ENCODE data around the gene UBE2E1.

The UBE2E1 gene

DNA sequence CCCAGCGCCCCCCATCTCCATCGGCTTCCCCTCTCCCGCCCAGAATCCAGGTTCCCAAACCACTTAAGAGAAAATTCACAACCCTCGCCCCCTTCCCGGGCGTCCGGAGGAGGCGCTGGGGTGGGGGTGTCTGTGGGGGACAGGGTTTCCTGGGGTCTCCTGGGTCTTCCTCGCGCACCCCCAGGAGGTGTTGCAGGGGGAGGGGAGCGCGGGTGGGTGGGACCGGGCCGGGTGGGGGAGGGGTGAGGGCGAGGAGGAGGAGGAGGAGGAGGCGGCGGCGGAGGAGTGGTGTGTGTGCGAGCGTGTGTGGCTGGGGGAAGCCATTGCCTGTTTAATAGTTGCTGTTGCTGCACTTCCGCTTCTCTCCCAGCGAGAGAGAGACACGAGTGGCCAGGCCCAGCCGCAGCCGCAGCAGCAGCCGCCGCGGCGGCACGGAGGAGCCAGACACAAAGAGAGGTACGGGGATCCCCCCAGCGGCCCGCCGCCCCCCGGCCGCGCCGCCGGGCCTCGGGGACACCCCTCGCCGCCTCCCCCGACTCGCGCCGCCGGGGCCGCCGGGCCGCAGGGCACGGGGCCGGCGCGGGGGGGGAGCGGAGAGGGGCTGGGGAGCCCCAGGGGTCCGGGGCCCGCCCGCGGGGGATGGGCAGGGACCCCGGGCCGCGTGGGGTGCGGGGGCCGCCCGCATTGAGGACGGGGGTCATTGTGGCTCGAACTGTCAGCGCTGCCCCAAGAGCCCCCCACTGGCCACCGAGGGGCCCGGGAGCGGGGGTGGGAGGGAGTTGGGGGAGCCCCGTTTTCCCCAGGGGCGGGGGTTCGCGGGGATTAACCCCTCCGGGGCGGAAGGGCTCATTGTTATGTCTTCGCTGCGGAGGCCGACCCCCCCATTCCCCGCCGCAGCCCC, at the start of gene UBE2E1:
UBE2E1 (plus strand) TSS at position 323 of the 901 bp plus-strand sequence. CDS start 1,315 bp downstream, outside the sequence.
- peak within 1 kb of the TSS; percentile 98 for H3K27ac Mint-ChIP-seq (ENCODE audit: low read depth)
- DNase-seq (ENCODE audit: low spot score in 2 of 2) (peak; percentile 55 to 70), ATAC-seq (replicated peaks; ENCODE audit: extremely low read depth, poor library complexity, severe bottlenecking) (peak; percentile 90)
- H3K4me1 Mint-ChIP-seq: peaks cover 49% of the 10 kb centered on the region
- peak within 1 kb of the TSS; percentile 99 for H3K4me3 Mint-ChIP-seq
- no peaks in the 10 kb centered on the region for H3K27me3 Mint-ChIP-seq
- H3K36me3 Mint-ChIP-seq (ENCODE audit: insufficient read depth): peaks cover 14% of the 10 kb centered on the region
- no peaks in the 10 kb centered on the region for H3K9me3 Mint-ChIP-seq

- peaks cover 27% of the 10 kb centered on the region for H3K4me1 Mint-ChIP-seq
- peaks cover 2% of the 10 kb centered on the region for H3K36me3 Mint-ChIP-seq (ENCODE audit: insufficient read depth)
- no peaks in the 10 kb centered on the region for H3K9me3 Mint-ChIP-seq
- DNase-seq (ENCODE audit: low spot score in 2 of 2): no peak
- ATAC-seq (replicated peaks; ENCODE audit: extremely low read depth, poor library complexity, severe bottlenecking): no peak
- no peak overlapping the region for H3K4me3 Mint-ChIP-seq
- H3K27me3 Mint-ChIP-seq: no peaks in the 10 kb centered on the region
- H3K27ac Mint-ChIP-seq (ENCODE audit: low read depth): no peak overlapping the region
These were observed 49.4 kb upstream of the UBE2E1 start for GRCh38 chr3:23756206-23756840.

DNA sequence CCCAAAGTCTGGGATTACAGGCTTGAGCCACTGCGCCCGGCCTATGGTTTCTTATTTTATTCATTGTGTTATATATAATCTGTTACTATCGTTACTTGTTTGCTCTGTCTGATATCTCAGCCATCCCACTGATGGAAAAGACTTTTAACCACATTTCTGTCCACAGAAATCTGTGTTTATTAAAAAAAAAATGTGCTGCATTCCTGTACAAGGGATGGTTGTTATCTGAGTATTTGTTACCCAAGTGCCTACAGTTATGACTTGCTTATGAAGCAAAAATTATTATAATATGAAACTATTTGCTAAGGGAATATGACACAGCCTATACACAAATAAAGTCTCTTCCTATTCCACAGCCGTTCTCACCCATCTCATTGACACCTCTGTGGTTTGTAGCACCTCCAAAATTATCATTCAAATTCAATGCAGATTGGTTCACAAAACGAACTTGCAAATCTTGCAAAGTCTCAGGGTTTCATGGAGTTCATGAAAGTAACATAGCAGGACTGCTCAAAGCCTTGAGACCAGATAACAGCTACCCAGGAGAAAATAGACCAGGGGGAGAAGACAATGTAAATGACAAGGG, 47.4 kb upstream of the UBE2E1 start:
- H3K9me3 Mint-ChIP-seq: no peaks in the 10 kb centered on the region
- no peak overlapping the region for H3K4me3 Mint-ChIP-seq
- no peak overlapping the region for H3K27ac Mint-ChIP-seq (ENCODE audit: low read depth)
- H3K36me3 Mint-ChIP-seq (ENCODE audit: insufficient read depth): peaks cover 2% of the 10 kb centered on the region
- H3K4me1 Mint-ChIP-seq: peaks cover 43% of the 10 kb centered on the region
- DNase-seq (ENCODE audit: low spot score in 2 of 2) (no peak), ATAC-seq (replicated peaks; ENCODE audit: extremely low read depth, poor library complexity, severe bottlenecking) (peak; percentile 67)
- H3K27me3 Mint-ChIP-seq: no peaks in the 10 kb centered on the region

DNA sequence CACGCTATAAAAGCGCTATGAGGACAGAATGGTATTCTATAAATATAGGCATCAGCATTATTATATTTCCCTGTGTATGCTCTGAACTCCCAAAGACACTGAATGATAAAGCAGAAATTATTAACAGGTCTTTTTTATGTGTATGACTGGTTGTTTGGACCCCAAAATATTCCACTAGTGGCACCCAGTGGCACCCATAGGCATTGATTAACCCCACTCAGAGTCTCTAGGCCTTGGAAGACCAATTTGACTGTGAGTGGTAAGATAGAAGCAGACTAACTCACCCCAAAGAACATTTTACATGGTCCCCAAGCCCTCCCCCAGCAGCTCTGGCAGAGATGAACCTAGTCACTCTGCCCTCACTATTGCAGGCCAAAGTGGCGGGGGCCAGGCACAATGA, 45.4 kb upstream of the UBE2E1 start:
- DNase-seq (ENCODE audit: low spot score in 2 of 2) (no peak), ATAC-seq (replicated peaks; ENCODE audit: extremely low read depth, poor library complexity, severe bottlenecking) (no peak)
- Mint-ChIP-seq H3K4me3 (peak overlapping the region; percentile 44), H3K27me3 (no peaks in the 10 kb centered on the region), H3K9me3 (no peaks in the 10 kb centered on the region), H3K4me1 (peaks cover 43% of the 10 kb centered on the region), H3K27ac (ENCODE audit: low read depth) (no peak overlapping the region), H3K36me3 (ENCODE audit: insufficient read depth) (peaks cover 4% of the 10 kb centered on the region)

DNA sequence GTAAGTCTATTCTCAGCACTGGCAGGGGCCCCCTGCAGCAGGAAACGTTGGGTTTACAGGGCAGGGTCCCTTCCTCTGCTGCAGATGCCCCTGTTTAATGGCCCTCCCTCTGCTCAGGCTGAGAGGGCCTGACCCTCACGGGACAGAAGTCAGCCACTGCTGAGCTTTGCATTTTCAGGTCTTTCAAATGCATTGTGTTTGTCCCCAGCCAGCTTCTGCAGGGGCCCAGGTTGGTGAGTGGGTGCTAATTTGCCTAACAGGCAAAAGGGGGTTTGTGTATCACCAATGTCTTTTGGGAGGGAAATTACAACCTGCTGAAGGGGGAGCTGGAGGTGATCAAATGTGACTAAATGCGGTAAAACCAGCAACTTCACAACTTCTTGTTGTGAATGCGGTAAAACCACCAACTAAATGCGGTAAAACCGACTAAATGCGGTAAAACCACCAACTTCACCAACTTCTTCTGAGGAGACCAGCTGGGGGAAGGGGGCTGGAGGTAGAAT, 44.8 kb upstream of the UBE2E1 start:
- Mint-ChIP-seq H3K4me1 (peaks cover 43% of the 10 kb centered on the region), H3K9me3 (no peaks in the 10 kb centered on the region), H3K27me3 (no peaks in the 10 kb centered on the region), H3K36me3 (ENCODE audit: insufficient read depth) (peaks cover 4% of the 10 kb centered on the region), H3K27ac (ENCODE audit: low read depth) (peak overlapping the region; percentile 77), H3K4me3 (peak overlapping the region; percentile 44)
- ATAC-seq (replicated peaks; ENCODE audit: extremely low read depth, poor library complexity, severe bottlenecking): no peak
- DNase-seq (ENCODE audit: low spot score in 2 of 2): no peak

DNA sequence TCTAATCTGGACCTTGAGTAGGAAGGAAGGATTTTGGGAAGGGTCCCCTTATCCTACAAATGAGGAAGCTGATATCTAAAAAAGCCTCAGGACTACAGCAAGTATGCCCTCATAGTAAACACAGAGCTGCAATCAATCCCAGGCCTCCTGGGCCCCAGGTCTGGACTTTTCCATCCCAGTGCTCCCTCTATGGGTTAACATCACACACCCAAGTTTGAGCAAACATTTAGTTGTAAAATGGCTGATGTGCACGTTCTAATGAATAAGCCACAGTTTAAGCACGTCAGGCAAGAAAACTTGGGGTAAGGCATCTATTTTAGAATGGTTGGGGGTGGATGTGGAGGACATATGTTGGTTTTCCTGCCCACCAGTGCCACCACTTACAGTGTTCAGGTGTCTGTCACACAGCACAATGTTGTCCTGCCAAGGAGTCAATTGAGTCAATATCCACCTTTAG, 44.3 kb upstream of the UBE2E1 start:
- no peaks in the 10 kb centered on the region for H3K27me3 Mint-ChIP-seq
- ATAC-seq (replicated peaks; ENCODE audit: extremely low read depth, poor library complexity, severe bottlenecking): no peak

GRCh38 chr3:23762214-23762613, 43.5 kb upstream of the UBE2E1 start:
- peak overlapping the region; percentile 77 for H3K27ac Mint-ChIP-seq (ENCODE audit: low read depth)
- H3K36me3 Mint-ChIP-seq (ENCODE audit: insufficient read depth): peaks cover 4% of the 10 kb centered on the region
- no peak for DNase-seq (ENCODE audit: low spot score in 2 of 2)
- H3K9me3 Mint-ChIP-seq: no peaks in the 10 kb centered on the region
- ATAC-seq (replicated peaks; ENCODE audit: extremely low read depth, poor library complexity, severe bottlenecking): peak; percentile 59
- peaks cover 43% of the 10 kb centered on the region for H3K4me1 Mint-ChIP-seq
- H3K27me3 Mint-ChIP-seq: no peaks in the 10 kb centered on the region
- H3K4me3 Mint-ChIP-seq: peak overlapping the region; percentile 57

More for the DNA sequence above, 44.3 kb upstream of the UBE2E1 start:
- Mint-ChIP-seq H3K36me3 (ENCODE audit: insufficient read depth) (peaks cover 4% of the 10 kb centered on the region), H3K27ac (ENCODE audit: low read depth) (peak overlapping the region; percentile 77), H3K9me3 (no peaks in the 10 kb centered on the region), H3K4me3 (peak overlapping the region; percentile 57), H3K4me1 (peaks cover 43% of the 10 kb centered on the region)
- no peak for DNase-seq (ENCODE audit: low spot score in 2 of 2)

DNA sequence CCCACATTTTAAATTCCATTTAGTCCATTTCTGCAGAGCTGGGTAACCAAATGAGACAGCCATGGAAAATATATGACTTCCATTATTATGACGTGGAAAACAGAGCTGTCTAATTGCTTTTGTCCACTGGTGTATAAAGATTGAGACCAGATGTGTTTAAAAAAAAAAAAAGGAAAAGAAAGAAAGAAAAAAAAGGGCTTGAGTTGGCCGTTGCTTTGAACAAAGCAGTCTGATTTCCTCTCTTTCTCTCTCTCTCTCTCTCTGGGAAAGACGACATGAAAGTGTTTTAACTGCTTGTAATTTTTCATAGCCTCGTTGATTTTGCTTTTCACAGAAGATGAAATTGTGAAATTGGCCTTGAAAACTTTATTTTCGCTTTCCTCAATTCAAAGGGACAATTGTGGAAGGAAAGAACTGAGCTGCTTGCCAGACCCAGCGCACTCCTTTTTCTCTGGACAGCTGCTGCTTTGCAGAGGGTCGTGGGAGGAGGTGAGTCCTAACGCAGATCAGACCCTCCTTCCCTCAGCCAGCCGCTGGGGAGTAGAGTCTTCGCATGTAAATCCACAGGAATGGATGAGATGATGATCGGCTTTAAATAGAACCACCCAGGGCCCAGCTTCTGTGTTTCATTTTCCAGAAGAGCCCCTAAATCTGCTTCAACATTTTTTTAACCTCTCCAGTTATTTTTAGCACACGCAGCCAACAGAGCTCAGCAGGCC, 42.8 kb upstream of the UBE2E1 start:
- peaks cover 4% of the 10 kb centered on the region for H3K36me3 Mint-ChIP-seq (ENCODE audit: insufficient read depth)
- peak overlapping the region; percentile 57 for H3K4me3 Mint-ChIP-seq
- DNase-seq (ENCODE audit: low spot score in 2 of 2) (no peak), ATAC-seq (replicated peaks; ENCODE audit: extremely low read depth, poor library complexity, severe bottlenecking) (no peak)
- no peaks in the 10 kb centered on the region for H3K27me3 Mint-ChIP-seq
- peaks cover 43% of the 10 kb centered on the region for H3K4me1 Mint-ChIP-seq
- no peaks in the 10 kb centered on the region for H3K9me3 Mint-ChIP-seq
- H3K27ac Mint-ChIP-seq (ENCODE audit: low read depth): peak overlapping the region; percentile 77

DNA sequence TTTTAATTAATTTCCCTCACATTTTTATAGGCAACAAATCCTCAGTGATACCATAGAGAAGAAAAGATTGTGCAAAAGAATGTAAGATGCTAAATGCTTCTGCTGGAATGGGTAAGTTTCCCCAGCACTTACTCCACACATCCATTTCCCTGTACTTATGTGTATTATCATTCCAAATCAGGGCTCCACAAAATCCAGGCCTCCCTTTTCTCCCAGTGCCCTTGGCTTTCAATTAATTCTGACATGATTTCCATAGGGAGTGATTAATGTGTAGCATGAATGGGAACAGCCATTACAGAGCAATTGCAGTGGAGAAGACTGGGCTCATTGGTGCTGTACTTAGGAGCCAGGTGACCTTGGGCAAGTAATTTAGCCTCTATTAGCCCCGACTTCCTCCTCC, 41.3 kb upstream of the UBE2E1 start:
- Mint-ChIP-seq H3K4me3 (no peak overlapping the region), H3K4me1 (peaks cover 32% of the 10 kb centered on the region), H3K27me3 (no peaks in the 10 kb centered on the region), H3K9me3 (no peaks in the 10 kb centered on the region), H3K27ac (ENCODE audit: low read depth) (no peak overlapping the region), H3K36me3 (ENCODE audit: insufficient read depth) (peaks cover 2% of the 10 kb centered on the region)
- DNase-seq (ENCODE audit: low spot score in 2 of 2) (no peak), ATAC-seq (replicated peaks; ENCODE audit: extremely low read depth, poor library complexity, severe bottlenecking) (no peak)

DNA sequence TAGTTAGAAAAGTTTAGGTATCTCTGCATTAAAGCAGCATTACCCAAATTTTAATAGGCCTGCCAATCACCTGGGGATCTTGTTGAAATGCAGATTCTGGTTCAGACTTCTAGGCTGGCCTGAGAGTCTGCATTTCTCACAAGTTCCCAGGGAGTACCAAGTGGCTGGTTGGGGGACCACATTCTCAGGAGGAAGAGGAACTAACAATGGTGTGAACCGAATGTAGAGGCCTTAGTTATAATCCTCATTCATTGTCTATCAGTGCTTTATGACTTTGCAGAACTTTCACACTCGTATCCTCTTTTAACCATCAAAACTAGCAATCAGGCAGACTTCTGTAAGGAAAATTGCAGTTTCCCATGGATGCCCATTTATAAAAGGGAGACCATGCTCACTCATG, 38.2 kb upstream of the UBE2E1 start:
- H3K9me3 Mint-ChIP-seq: no peaks in the 10 kb centered on the region
- ATAC-seq (replicated peaks; ENCODE audit: extremely low read depth, poor library complexity, severe bottlenecking): no peak
- peaks cover 3% of the 10 kb centered on the region for H3K4me1 Mint-ChIP-seq
- no peaks in the 10 kb centered on the region for H3K27me3 Mint-ChIP-seq
- H3K4me3 Mint-ChIP-seq: no peak overlapping the region
- peaks cover 2% of the 10 kb centered on the region for H3K36me3 Mint-ChIP-seq (ENCODE audit: insufficient read depth)
- no peak for DNase-seq (ENCODE audit: low spot score in 2 of 2)
- no peak overlapping the region for H3K27ac Mint-ChIP-seq (ENCODE audit: low read depth)

- H3K27ac Mint-ChIP-seq (ENCODE audit: low read depth): no peak overlapping the region
- ATAC-seq (replicated peaks; ENCODE audit: extremely low read depth, poor library complexity, severe bottlenecking): no peak
- H3K4me1 Mint-ChIP-seq: no peaks in the 10 kb centered on the region
- H3K36me3 Mint-ChIP-seq (ENCODE audit: insufficient read depth): no peaks in the 10 kb centered on the region
- H3K9me3 Mint-ChIP-seq: no peaks in the 10 kb centered on the region
- no peak overlapping the region for H3K4me3 Mint-ChIP-seq
- H3K27me3 Mint-ChIP-seq: peaks cover 7% of the 10 kb centered on the region
- no peak for DNase-seq (ENCODE audit: low spot score in 2 of 2)
These were observed 30.4 kb upstream of the UBE2E1 start for GRCh38 chr3:23775254-23775909.
